SJSA1 (cell line): Measurements from ENCODE around the gene ERVK3-1. TPM values are rescaled to one million over a fixed set of nuclear protein-coding genes. Genes with fewer than 3 reads are reported as not detected.

Experiments
- total RNA-seq: library from RNA; depleted of rRNA; stranded (reverse); fragments of >200 nt; shearing (Covaris generic); gene quantifications from 2 replicates; pipeline ENCODE4 v1.2.3, GENCODE V29; 2014; rRNA removed

Gene ERVK3-1
- total RNA-seq, 1 experiment from 2014 or later: 44.4 TPM

Other genes with a start within 250 kb of the ERVK3-1 start
- gene ZNF135, start 246.1 kb upstream of the ERVK3-1 start, total RNA-seq: not detected in 2 replicates
- gene ZSCAN18, start 207.1 kb upstream of the ERVK3-1 start, total RNA-seq: 0.26 TPM in 1 of 2 replicates, not detected in the other
- 5.4 and 8.3 TPM in 2 replicates for gene ZNF329, start 154.6 kb upstream of the ERVK3-1 start, total RNA-seq
- 5.2 and 12.4 TPM in 2 replicates for gene ZNF274, start 122.3 kb upstream of the ERVK3-1 start, total RNA-seq
- 42.4 and 50.5 TPM in 2 replicates for gene ZNF544, start 76.5 kb upstream of the ERVK3-1 start, total RNA-seq
- gene ZNF8, start 26.4 kb upstream of the ERVK3-1 start, total RNA-seq: 2.5 and 4.1 TPM in 2 replicates
- gene ZSCAN22, start 21.6 kb downstream of the ERVK3-1 start, total RNA-seq: 2.5 and 3.2 TPM in 2 replicates
- gene A1BG, start 48.1 kb downstream of the ERVK3-1 start, total RNA-seq: 23.6 and 67.7 TPM in 2 replicates
- 0.19 and 1.3 TPM in 2 replicates for gene ZNF497, start 57.4 kb downstream of the ERVK3-1 start, total RNA-seq
- gene ZNF837, start 75.7 kb downstream of the ERVK3-1 start, total RNA-seq: 2.5 and 7.0 TPM in 2 replicates
- gene RPS5, start 81.9 kb downstream of the ERVK3-1 start, total RNA-seq: 1,597 and 2,220 TPM in 2 replicates
- gene RNF225, start 90.3 kb downstream of the ERVK3-1 start, total RNA-seq: 0.53 TPM in 1 of 2 replicates, not detected in the other
- gene ZNF584, start 103.3 kb downstream of the ERVK3-1 start, total RNA-seq: 9.6 and 13.5 TPM in 2 replicates
- 2.8 and 6.0 TPM in 2 replicates for gene ZNF132, start 134.8 kb downstream of the ERVK3-1 start, total RNA-seq
- 4.9 and 6.7 TPM in 2 replicates for gene ZNF324B, start 146.2 kb downstream of the ERVK3-1 start, total RNA-seq
- 6.4 and 15.1 TPM in 2 replicates for gene ZNF324, start 161.7 kb downstream of the ERVK3-1 start, total RNA-seq
- gene ZNF446, start 171.0 kb downstream of the ERVK3-1 start, total RNA-seq: 5.1 TPM in 2 replicates
- gene SLC27A5, start 206.6 kb downstream of the ERVK3-1 start, total RNA-seq: 0.38 and 0.55 TPM in 2 replicates
- 4.2 and 4.7 TPM in 2 replicates for gene ZBTB45, start 214.4 kb downstream of the ERVK3-1 start, total RNA-seq
- gene TRIM28, start 238.7 kb downstream of the ERVK3-1 start, total RNA-seq: 343 and 432 TPM in 2 replicates
- gene CHMP2A, start 249.7 kb downstream of the ERVK3-1 start, total RNA-seq: 92.8 and 116 TPM in 2 replicates